Peyer's patch (tissue), 4 donors: ENCODE measurements around the gene CASS4.

Source experiments
- POLR2A ChIP-seq, 2 donors: fragments of 450-650 bp; IDR thresholded peaks; one replicate each; pipeline ENCODE4 v1.5.1; 2017; ENCODE audit warnings: antibody characterized with exemption in 2 of 2, mild to moderate bottlenecking in 2 of 2, moderate library complexity in 2 of 2
- TF ChIP-seq, protein P1 (sequence below), 6 experiments: fragments of 450-650 bp in 4 of 6; fragments of 200-600 bp in 2 of 6; sonication (generic) in 1 of 6; IDR thresholded peaks; one replicate each; pipeline ENCODE4 v1.5.1; 2017 to 2019; ENCODE audit warnings: antibody characterized with exemption in 6 of 6, mild to moderate bottlenecking in 3 of 6, moderate library complexity in 1 of 6

DNA sequence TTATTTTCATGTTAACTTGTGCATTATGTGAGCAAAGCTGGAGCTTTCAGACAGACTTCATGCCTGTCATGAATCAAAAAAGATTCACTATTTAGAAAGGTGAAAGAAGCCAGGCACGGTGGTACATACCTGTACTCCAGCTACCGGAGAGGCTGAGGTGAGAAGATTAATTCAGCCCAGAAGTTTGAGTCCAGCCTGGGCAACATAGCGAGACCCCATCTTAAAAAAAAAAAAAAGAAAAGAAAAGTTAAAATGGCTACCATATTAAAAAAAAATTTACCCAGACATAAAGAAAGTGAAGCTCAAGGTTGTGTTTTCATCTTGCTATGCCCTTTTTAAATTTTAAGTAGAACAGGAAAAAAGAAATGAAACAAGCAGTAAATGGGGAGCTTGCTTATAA is 889 bp downstream of the CASS4 start:
- no peak for TF ChIP-seq POLR2A (IDR thresholded peaks at IDR 0.05)
- TF ChIP-seq, protein P1, sequence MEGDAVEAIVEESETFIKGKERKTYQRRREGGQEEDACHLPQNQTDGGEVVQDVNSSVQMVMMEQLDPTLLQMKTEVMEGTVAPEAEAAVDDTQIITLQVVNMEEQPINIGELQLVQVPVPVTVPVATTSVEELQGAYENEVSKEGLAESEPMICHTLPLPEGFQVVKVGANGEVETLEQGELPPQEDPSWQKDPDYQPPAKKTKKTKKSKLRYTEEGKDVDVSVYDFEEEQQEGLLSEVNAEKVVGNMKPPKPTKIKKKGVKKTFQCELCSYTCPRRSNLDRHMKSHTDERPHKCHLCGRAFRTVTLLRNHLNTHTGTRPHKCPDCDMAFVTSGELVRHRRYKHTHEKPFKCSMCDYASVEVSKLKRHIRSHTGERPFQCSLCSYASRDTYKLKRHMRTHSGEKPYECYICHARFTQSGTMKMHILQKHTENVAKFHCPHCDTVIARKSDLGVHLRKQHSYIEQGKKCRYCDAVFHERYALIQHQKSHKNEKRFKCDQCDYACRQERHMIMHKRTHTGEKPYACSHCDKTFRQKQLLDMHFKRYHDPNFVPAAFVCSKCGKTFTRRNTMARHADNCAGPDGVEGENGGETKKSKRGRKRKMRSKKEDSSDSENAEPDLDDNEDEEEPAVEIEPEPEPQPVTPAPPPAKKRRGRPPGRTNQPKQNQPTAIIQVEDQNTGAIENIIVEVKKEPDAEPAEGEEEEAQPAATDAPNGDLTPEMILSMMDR (IDR thresholded peaks at IDR 0.05): no peak
